ENCODE data around the gene DLG2.

Gene DLG2

GRCh38 chr11:83862691-83863090 is 1764.5 kb downstream of the DLG2 start:
- DNase-seq = no peak

GRCh38 chr11:83862033-83862432 is 1765.1 kb downstream of the DLG2 start:
- no peak for DNase-seq

DNA sequence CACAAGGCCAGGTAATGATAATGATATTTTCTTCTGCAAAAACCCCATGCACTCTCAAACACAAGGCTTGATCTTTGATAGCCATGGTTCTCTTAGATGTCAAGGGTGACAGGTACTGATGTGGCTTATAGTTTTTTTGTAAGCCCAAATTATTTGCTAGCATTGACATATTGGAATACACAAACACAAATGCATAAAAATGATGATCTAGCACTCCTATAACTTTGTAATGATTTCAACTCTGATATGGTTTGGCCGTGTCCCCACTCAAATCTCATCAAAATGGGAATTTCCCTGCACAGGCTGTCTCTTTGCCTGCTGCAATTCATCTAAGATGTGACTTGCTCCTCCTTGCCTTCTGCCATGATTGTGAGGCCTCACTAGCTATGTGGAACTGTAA is 1768.5 kb downstream of the DLG2 start:
- no peak for DNase-seq

DNA sequence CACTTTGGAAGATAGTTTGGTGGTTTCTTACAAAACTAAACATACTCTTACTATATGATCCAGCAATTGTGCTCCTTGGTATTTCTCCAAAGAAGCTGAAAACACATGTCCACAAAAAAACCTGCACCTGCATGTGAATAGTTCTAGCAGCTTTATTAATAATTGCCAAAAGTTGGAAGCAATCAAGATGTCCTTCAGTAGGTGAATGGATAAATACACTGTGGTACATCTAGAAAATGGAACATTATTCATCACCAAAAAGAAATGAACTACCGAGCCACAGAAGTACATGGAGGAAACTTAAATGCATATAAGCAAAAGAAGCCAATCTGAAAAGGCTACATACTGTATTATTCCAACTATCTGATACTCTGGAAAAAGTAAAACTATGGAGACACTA is 1771.9 kb downstream of the DLG2 start:
- no peak for DNase-seq

DNA sequence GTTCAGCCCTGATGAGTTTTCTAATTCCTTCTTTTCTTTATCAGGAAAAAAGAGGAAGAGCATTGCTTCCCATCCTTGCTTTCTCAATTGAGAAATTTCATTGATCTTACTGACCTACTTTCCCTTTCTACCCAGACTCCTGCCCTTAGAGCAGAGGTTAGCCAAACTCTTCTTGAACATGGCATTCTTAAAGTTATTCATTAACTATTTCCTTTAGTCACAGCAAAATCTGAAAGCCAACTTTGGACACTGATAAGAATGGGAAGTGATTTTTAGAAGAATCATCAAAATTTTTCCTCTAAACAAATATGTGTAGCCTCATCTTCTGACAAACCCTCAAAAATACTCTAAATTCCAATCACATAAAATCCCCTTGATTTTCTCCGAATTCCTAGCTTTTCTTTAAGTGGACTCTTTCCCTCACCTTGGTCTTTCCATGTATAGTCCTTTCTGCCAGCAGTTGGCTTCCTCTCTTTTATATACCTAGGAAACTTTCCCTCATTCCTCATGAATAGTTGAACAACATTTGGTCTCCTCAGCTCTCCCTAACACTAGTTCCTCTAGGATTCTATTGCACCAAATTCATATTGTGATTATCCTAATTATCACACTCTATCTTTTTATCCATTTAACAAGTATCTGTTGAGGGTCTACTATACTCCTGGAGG is 1774.2 kb downstream of the DLG2 start:
- DNase-seq = no peak

DNA sequence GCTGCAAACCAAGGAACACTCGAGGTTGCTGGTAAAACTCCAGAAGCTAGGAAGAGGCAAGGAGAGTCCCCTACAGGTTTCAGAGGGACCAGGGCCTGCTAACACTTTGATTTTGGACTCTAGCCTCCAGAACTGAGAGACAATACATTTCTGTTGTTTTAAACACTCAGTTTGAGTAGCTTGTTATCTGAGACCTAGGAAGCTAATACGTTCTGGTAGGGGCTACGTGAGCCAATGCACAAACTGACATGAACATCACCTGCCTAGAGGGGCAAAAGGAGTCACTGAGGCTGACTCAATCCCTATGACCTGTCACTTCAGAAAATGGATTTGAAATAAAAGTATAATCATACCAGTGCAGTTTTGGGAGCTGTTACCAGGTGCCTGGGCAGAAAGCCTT is 1775.1 kb downstream of the DLG2 start:
- DNase-seq = no peak

- no peak for DNase-seq
Observed at GRCh38 chr11:83847467-83848034, 1779.6 kb downstream of the DLG2 start.

DNA sequence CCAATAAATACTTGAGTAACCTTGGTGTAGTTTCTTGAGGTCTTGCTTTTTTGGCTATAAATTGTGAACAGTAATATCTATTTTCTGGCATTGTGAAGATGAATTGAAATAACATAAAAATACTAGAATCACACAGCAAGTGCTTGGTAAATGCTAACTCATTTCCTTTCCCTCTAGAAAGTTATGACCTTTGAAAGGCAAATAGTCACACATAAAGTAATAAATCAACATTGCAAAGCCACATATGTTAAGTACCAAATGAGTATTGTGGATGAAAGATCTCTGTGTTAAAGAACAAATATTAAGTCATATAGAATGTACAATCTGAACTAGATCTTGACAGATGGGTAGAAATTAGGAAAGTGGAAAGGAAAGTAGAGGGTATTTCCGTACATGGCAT is 1781.3 kb downstream of the DLG2 start:
- no peak for DNase-seq

DNA sequence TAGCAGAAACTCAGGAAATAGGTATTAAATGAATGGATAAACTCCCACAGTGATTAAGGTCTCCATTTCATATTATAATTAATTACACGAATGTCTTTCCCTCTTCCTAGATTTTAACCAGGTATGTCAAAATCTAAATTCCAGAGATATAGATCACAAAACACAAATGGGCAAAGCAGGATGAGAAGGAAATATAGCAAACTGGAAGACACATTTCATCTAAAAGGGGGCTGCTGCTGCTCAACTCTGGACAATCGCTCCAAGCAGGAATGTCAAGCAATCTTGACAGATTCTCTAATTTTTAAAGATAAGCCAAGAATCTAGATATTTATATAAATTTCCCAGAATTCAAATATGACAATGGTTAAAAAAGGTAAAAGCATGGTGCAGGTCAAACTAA is 1786.8 kb downstream of the DLG2 start:
- DNase-seq = no peak

DNA sequence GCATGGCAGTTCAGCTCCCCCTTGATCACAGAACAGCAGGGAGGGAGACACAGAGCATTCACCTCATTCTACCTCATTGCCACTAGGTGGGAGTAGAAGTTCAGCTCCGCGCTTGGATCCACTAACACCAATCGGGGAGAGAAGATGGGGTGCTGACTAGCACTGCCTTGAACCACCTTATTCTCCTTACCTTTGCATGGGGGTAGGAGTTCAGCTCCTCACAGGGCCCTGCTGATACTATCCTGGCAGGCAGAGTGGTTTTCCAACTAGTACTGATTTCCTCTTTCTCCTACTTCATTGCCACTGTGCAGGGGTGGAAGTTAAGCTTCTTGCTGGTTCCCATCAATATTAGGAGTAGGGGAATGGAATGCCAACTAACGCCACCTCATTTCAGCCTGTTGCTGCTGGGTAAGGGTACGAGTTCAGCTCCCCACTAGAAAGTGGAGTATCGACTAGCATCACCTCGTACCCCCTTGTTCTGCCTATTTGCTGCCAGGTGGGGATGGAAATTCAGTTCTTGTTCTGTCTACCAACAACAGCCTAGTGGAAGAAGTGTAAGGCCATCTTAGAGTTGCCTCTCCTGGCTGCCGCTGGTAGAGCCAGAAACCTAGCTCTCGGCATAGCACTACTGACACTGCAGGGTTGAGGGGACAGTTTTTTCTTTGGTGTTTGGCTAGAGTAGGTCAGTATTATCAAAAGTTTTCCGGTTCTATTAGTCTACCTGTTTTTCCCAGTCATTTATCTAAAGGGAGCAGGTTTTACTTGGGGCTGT is 1790.1 kb downstream of the DLG2 start:
- peak; percentile 54 to 69 for DNase-seq

DNA sequence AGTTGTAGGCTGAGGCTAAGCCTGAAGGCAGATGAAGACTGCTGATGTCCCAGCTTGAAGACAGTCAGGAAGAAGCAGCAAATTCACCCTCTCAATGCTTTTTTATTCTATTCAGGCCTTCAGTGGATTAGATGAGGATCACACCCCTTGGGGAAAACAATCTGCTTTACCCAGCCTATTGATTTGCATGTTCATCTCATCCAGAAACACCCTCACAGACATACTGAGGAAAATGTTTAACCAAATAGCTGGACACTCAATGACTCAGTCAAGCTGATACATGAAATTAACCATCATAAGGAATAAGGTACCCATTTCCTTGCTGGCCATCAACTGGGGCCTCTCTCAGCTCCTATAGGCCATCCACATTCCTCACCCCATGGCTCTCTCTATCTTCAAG is 1791.1 kb downstream of the DLG2 start:
- no peak for DNase-seq

DNA sequence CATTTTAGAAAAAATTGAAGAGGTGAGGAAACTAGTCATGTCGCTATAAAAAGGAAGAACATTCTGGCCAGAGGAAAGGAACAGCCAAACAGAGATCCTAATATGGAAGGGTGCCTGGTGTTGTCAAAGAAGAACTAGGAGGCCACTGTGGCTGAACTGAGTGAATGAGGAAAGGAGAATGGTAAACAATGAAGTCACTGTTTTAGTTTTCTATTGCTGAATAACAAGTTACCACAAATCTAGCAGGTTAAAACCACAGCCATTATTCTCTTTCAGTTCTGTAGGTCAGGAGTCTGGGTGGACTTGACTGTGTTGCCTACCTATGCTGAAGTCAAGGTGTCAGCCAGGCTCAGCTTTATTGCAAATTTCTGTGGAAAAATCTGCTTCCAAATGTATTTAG is 1791.7 kb downstream of the DLG2 start:
- no peak for DNase-seq

DNA sequence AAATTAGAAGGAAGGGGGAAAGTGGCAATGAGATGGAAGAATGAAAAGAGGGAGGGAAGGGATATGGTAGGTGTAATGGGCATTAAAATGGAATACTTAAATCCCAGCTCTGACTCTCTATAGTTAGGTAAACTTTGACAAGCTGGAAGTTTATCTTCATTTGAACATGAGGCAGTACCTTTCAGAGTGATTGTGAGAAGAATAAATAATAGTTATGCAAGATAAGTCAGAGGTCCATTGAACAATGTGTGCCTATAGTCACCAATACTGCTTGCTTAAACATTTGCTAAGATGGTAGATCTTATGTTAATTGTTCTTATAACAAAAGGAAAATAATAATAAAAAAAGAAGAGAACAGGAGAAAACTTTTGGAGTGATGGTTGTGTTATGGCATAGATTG is 1795.2 kb downstream of the DLG2 start:
- DNase-seq = no peak

DNA sequence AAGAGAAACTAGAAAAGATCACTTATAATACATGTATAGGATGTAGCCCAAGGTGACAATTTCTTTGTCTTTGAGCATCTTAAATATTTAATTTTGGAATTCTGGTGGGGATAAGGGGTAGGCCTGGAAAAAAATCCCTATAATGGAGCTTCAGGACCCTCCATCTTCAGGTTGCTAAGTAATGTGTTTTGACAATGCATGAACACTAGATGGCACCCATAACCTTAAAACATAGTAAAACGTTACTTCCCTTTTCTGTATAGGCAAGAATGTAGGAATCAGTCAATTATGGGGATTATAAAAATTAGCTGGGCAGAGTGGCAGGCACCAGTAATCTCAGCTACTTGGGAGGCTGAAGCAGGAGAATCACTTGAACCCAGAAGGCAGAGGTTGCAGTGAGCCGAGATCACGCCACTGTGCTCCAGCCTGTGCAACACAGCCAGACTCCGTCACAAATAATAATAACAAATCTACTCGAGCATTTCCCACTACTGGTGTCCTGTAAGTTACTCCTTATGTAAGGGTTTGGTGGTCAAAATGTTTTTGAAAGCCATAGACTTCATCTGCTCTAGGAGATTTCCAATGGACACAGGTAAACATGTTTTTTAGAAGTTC is 1799.1 kb downstream of the DLG2 start:
- peak; percentile 34 to 52 for DNase-seq

- no peak for DNase-seq
Observed at GRCh38 chr11:83827520-83827919, 1799.6 kb downstream of the DLG2 start.

DNA sequence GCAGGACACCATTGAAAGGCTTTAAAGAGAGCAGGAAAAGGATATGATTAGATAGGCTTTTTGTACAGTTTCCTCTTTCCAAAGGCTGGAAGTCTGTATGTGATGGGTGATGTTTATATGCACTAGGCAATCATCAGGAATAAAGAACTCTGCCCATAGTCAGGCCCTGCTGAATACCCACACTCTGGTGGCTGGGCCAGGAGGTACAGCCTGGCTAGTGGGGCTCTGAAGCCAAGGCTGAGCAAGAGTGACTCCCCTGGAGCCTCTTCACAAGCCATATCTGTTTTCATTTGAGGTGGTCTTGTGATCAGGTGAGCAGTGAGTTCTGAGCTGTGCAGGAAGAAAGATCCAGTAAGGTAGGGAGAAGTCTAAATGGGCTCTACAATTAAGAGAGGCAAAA is 1801.1 kb downstream of the DLG2 start:
- DNase-seq = no peak

- no peak for DNase-seq
Observed at GRCh38 chr11:83823461-83824025, 1803.6 kb downstream of the DLG2 start.

- DNase-seq = peak; percentile 31 to 64
Observed at GRCh38 chr11:83819931-83820549, 1807.1 kb downstream of the DLG2 start.

- DNase-seq = no peak
Observed at GRCh38 chr11:83818349-83818748, 1808.8 kb downstream of the DLG2 start.

- peak; percentile 14 to 23 for DNase-seq
Observed at GRCh38 chr11:83816572-83817187, 1810.5 kb downstream of the DLG2 start.

DNA sequence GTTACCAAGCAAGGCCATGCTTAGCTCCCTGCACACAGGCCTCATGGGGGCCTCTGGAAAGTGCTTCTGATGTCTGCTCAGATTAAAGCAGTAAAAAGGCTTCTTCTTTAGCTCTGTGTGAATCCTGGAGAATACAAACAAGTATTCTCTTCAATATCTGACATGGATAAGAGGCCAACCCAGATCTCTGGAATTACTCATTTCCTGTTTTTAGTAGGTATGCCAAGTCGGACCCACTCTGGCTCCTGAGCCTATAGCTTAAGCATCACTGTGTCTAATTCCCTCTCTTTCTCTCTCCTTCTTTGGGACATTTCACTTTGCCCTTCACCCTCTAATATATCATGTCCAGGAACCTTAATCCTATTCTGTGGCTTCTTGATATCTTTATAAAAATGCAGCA is 1811.4 kb downstream of the DLG2 start:
- no peak for DNase-seq

GRCh38 chr11:83813296-83813695 is 1813.8 kb downstream of the DLG2 start:
- no peak for DNase-seq

GRCh38 chr11:83809274-83809673 is 1817.9 kb downstream of the DLG2 start:
- DNase-seq = no peak
